GM19351 (cell line): ENCODE results near the gene IQCM.

Experiments
- ATAC-seq: cut with Tn5 transposase; IDR thresholded peaks from one replicate; pipeline ENCODE4 v1.9.1; 2021; ENCODE audit warnings: mild to moderate bottlenecking, moderate library complexity; ENCODE audit not compliant: unreplicated experiment

Gene IQCM

DNA sequence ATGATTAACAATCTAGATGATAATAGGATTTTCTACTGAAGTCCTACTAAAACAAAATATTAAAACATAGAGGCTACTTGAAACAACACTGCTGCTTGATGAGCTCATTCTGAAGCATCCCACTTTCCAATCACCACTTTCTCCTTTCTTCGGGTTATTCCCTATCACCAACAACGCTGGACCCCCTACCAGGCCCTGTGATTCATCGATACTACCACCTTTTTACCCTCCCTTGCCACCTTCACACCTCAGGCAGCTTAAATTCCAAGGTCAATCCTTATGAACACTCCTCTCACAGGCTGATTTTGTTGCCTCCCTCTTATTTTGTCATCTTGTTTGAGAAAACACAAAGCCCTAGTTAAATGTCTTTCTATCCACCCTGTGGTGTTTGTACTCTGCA, 102.6 kb downstream of the IQCM start:
- no peak for ATAC-seq

DNA sequence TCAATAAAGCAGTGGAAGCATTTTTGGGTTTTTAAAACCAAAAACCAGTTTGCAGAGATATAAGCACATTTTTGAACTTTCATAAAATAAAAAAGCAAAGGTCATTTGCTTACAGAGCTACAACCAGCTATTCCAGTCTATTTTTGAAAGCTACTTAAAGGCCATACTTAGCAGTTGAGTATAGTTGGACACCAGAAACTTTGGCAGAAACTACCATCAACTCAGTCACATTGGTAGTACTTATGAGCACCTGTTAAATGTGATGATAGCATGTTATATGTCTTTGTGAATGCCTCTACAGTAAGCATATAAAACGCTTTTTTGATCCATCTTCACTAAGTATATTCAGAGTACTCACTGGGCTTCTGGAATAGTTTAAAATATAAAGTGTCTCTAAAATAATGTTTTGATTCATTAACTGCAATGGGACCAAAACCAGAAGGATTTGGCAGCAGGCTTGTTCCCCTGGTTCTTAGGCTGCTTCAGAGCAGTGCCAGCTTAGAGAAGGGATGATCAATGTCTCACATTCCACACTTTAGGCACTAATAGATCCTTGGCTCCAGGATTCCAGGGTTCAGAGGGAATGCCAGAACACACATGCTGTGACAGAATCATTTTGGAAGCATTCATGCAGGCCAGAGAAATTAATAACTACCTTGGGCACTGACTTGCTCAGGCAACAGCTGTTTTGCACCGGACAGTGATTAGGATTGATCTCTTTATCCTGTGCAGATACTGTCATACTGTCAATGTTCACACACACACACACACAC, 103.9 kb downstream of the IQCM start:
- ATAC-seq, result no peak

DNA sequence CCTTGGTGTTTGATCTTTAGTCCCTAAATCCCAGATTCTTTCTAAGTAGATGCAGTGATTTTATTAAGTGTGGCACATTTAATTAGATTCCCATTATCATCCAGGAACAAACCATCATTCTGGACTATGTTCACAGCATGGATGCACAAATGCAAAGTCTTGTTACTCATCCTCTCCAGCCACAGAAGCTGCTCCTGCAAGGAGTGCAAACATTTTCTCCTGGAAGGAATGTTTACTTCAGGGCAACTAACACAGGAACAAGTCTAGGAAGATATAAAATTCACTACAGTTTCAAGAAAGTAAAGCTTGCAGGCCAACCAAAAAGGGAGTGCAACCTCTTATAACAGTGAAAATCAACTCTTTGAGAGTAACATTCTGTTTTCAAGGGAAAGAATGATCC, 106.0 kb downstream of the IQCM start:
- no peak for ATAC-seq

DNA sequence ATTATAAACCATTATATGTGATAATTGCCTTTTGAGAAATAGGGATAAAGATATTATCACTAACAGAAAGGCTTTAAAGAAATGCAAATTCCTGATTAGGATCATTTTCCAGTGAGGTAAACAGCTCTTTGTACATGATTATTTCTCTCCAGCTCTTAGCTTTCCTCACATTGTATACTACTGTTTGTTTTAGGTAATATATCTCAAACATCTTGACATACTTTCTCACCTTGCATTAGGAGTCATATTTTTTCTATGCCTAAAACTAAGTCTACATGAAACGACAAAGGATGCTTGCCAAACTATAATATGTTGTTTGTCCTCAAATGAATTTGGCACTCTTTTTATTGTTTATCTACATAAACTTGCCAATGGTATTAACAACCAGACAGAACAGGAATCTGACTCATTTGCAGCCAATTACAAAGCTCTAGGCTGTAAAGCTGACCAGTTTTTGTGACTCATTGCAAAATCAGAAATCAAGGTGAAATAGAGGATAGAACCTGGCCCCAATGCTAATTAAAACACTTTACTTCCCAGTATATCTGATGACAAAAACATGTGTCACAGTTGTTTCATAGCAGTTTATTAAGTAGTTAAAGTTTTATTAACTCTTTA, 107.0 kb downstream of the IQCM start:
- ATAC-seq, result no peak

DNA sequence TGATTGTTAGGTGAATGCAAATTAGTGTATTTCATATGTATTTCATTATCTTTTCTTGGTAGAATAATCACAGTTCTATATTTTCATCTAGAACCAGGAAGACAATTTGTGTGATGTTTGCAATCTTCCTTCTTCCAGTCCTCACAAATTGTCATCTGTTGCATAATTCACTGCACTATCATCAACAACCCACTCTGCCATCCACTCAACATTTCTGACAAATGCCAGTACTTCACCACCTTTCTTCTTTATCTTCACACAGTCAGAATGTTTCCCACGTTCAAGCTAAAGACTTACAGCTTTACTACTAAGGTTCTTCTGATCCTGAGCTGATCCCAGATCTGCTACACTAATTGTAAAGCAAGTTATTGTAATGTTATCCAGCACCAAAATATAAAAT, 107.8 kb downstream of the IQCM start:
- no peak for ATAC-seq

DNA sequence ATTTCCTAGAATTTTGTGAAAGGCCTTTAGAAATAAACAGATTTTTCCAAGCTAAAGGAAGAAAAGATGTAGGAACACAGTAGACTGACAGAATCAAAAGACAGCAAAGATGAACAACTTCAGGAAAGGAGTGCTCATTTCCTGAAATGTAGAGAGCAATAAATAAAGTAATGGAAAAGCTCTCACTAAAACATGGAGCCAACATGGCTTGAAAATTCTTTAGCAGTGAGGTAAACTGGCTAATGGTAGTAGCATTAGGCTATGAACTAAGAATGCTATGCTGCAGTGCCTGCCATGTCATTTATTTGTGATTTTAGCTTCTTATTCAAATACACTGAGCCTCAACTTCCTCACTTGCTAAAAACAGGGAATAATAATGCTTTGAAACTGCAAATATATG, 108.7 kb downstream of the IQCM start:
- no peak for ATAC-seq

DNA sequence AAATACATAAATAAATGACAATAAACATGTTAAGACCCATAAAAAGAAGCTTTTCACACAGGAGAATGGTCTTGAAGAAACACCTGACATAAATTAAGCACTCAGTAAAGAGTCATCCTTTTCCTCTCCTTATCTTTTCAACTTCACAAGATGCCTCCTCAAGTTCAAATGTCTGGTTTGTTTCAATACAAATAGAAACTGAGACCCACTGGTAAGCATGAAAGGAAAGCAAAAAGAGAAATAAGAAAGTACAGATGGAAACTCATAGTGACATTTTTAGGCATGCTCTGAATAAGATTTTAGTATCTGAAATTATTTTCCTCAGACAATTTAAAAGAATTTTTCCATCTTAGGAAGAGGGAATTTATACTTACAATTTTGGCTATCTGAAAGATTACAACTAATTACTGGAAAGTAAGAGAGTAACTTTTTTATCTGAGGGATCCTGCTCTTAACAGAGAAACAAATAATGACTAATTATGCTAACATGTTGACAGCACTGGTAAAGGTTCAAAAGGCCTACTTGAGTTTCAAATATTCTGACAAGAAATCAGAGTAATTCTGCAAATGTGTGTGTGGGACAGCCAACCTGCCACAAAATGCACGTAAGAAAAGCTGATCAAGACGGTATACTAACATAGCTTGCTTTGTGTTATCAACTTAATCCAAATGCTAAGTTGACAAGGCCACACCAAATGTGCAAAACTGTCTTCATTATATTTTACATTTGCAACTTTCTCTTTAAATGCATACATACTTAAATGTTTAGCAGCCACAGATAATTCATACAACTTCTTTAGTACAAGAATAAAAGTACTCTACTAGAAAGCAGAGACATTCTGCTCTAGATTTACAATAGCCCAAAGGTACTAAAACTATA, 113.0 kb downstream of the IQCM start:
- peak; percentile 64 for ATAC-seq

DNA sequence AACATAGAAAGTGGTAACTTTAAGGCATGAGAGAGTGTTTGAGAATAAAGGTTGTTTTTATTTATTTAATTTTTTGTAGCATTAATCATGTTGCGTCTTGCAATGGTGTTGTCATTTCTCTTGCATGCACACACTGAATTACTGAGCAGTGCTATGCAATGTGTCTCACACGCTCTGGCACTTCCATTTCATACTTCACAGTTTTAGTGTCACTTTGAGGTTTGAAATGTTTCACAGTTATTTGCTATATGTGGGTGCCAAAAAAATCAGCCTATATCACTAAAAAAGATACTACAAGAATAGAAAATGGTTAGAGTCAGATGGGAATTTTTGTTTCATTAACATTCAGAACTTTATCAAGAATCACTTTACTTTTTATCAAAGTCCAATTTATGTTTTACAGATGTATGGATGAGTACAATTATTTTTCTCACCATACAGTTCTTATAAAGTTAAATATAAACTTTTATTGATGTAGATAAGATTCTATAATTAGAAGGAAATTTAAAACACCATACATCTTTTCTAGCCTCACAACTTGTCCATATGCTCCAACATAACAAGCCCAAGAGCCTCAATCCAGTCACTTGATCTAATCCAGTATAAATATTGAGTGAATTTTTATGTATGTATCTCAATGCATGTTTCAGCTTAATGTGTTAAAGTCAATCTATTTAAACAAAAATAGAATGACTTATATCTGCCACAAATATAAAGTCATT, 114.0 kb downstream of the IQCM start:
- ATAC-seq, result no peak

DNA sequence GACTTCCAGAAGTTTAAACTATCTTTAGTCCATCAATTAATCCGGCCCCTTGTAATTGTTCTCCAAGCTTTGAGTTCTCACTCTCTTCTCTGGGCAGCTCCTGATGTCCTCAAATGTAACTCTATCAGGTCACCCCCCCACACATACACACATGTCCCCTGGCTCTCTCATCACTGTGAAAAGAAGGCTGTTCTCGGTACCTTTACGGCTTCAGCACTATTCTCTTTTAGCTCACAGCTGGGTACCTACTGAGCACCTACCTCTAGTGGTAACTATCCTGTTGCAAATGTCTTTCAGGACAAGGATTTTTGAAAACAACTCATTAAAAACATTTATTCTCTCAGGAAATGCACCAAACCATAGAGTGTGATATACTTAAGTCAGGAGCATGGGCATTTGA, 115.4 kb downstream of the IQCM start:
- ATAC-seq, result no peak

DNA sequence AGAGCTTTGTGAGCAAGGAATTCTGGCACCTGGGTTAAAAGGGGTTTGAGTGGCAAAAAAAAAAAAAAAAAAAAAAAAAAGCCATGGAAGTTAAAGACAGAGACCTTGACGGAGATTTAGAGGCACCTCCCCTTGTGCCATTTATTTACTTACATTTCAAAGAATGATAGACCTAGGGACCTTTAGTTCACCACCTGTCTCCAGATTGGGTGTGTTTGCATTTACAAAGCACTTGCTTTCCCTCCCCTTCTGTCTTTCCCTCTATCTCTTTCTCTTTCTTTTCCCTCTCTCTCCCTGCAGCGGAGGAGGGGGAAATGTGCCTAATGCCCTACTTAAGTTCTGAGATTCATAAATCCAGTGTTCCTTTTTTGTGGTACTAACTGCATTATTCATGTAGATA, 116.0 kb downstream of the IQCM start:
- ATAC-seq, result no peak

DNA sequence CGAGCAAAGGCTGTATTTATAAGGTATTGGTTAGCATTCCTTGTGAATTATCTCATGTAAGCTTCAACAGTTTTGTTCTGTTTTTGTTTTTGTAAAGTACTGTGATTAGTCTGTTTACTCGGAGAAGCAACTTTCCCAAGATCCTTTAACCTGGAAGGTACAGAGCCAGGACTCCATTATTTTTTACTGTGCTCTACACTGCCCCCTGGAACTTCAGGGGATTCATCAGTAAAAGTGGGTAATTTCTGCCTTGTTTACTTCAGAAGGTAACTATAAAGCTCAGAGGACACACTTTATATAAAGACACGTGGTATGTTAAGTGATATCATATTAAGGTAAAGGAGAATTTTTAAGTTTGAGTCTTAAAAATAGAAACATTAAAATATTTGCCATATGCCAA, 124.9 kb downstream of the IQCM start:
- no peak for ATAC-seq

DNA sequence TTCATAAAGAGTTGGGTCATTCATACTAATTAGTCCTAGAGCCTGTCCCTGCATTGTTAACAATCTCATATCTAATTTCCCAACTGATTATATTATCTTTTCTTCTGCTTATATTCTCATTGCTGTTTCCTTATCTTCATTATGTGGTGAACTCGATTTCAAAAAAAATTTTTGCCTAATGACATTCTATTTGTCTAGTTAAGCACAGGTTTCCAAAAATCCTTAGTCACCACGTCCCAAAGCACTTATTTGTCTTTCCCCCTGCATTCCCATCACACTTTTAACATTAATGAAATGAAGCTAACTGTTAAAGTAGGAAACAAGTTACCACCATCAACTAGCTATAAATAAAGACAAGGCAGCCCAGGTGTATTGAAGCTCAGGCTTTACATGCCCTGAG, 131.1 kb downstream of the IQCM start:
- ATAC-seq, result no peak

DNA sequence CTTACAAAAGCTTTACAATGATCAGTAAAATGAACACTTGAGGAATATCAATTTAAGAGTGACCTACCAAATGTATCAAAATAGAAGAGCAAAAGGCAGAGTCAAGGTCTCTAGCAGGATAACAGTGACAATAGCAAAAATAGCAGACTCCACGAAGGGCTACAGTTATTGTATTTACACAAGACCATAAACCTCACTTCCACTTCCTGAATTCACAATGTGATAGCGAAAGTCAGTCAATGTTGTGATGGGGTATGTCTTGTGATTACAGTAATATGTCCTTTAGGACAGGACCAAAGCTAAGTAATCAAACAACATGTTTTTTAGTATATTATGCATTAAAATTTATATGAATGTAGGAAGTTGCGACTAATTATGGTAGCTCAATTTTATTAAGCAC, 139.6 kb downstream of the IQCM start:
- peak; percentile 95 for ATAC-seq

DNA sequence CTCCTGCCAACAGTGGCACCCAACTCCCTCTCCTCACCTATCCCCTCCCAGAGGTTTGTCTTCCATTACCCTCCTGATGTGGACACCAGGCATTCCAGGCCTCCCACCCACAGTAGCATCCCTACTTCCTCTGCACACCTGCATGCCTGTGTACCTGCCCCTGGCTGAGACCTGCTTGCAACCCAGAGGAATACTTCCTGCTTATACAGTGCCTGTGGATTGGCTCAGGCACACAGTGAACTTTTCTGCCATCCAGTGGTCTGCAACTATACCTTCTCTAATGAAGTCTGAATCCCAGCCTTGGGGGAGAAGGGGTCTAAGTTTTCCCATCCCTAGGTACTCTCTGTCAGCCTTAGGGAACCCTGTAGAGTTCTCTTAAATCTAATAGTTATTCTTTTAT, 169.9 kb downstream of the IQCM start:
- no peak for ATAC-seq

DNA sequence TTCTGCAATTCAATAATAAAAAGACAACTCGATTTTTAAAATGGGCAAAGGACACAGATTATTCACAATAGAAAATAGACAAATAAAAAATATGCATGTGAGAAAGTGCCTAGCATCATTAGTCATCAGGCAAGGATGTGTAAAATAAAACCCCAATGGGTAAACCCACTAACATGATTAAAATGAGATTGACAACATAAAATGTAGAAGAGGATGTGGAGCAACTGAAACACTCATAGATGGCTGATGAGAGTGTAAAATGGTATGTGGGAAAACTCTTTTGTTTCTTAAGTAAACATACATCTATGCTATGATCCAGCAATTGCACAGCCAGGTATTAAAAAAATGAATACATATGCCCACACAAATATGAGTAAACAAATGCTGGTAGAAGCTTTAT, 177.6 kb downstream of the IQCM start:
- ATAC-seq, result no peak

DNA sequence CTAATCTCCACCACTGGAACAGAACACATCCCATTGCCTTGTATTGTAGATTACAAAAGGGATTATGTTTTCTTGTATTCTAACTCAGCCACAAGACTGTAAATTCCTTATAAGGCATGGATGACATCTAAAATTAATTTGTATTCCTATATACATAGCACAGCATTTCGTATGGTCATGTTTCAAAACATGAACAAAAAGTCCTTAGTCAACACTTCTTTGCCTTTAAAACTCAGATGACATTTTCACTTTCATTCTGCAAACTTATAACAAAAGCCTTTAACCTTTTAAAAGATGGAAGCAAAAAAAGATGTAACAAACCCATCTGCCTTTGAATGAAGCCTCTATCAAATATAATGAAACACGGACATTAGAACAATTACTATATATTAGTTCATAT, 181.3 kb downstream of the IQCM start:
- ATAC-seq, result no peak

DNA sequence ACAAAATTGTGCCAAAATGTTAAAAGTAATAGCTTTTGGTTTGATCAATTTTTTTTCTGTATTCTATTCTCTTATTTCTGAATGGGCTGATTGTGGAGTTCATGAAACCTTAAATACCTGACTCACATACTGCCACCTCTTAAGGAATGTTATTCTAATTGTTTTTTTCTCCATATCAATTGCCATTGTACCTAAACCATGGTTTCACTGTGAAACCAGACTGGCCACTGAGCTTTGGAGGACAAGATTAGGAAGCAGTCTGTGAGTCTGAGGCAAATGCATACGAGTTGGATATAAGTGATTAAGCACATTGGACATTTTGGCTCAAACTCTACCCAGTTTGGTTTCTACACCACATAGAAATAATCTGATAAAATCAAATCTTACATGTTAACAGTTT, 184.0 kb downstream of the IQCM start:
- ATAC-seq, result no peak

DNA sequence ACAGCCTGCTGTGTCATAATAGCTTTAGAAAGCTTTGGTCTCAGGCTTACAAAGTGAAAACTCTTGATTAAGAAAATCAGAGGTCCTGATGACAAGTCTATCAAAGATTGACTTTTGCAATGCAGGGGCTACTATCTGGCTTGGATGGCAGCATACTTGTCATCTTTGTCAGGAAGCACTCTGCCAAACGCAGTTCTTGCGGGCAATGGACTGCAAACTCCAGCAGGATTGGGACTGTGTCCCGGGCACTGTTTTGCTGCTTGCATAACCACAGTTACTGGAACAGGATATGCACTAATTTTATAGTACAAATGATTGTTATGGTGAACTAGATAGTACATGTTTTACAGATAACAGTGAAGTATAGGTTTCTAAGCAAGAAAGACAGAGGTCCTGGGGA, 185.6 kb downstream of the IQCM start:
- no peak for ATAC-seq

DNA sequence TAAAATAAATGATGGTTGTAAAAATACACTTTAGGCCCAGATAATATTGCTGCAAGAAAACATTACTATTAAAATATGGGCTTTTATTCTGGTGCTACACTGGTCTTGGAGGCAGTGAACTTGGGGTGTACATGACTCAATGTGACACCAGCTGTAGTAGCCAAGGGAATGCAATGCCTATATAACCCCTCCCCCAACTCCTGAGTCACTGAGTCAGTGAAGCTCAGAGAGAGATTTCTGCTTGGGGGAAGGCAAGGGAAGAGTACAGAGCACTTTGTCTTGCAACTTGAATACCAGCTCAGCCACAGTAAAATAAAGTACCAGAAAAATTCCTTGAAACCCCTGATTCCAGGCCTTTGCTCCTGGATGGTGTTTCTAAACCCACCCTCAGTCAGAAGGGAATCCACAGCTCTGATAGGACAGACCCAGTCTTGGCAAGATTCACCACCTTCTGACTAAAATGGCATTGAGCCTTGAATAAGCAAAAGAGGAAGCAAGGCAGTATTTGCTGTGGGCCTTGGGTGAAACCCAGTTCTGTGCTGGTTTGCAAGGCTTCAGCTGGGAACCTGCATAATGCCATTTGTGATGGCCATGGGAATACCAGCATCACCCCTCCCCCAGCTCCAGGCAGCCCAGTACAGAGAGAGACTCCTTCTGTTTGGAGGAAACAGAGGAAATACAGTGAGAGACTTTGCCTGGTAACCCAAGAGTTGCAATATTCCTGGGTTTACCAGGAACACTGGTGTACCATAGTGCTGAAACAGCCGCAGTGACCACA, 209.9 kb downstream of the IQCM start:
- ATAC-seq, result no peak

DNA sequence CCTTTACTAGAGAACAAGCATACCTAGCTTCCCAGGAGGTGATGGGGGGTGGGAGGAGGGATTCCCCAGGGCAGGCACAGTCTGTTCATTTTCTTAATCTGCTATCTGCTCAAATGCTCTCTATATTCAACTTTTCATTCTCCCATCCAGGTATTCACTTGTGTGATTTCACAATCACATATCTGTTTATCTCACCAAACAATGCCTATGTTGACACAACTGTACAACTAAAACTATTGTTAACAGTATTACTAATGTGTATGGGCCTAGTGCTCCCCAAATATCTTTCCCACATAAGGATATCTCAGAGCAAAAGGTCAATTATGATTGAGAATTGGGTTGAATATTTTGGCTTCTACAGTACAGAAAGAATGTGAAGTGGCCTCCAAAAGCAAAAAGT, 210.8 kb downstream of the IQCM start:
- ATAC-seq, result no peak

DNA sequence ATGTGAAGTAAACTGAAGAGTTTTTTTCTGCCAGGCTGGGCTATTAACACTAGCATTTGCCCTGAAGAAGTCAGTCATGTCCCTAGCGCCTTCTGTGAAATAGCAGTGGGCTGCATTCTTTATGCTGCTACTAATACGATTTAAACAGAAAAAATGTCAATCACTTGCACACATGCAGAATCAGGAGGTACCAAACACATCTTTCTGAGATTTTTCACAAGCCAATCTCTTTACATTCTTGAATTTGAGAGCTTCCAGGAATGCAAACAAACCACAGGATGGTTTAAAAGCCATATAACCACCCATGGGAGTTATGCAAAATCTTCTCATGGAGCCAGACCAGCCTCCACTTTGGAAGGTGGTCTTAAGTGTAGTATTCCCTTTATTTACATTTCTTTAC, 220.1 kb downstream of the IQCM start:
- ATAC-seq, result no peak
